Kidney epithelial cell (primary cell): ENCODE results near the gene PTPRU. TPM values are rescaled to one million over a fixed set of nuclear protein-coding genes. Genes with fewer than 3 reads are reported as not detected.

Experiments
- DNase-seq: peaks from one replicate; pipeline ENCODE4 v3.0.0-alpha.2; 2010; ENCODE audit warnings: low read depth
- H3K27me3 ChIP-seq: 2 replicates; pipeline ENCODE4 v1.6.0; 2011; ENCODE audit warnings: low read length; ENCODE audit not compliant: control insufficient read depth, insufficient read depth
- H3K36me3 ChIP-seq: 2 replicates; pipeline ENCODE4 v1.5.1; 2011; ENCODE audit warnings: low read length; ENCODE audit not compliant: control insufficient read depth, insufficient read depth
- H3K4me3 ChIP-seq: 2 replicates; pipeline ENCODE4 v1.5.1; 2011; ENCODE audit warnings: low read depth, mild to moderate bottlenecking, control low read depth, low read length
- CTCF ChIP-seq: IDR thresholded peaks from 2 replicates; pipeline ENCODE4 v1.5.1; 2011; ENCODE audit warnings: mild to moderate bottlenecking, moderate library complexity, low read length, control low read depth, inconsistent platforms; ENCODE audit not compliant: insufficient read depth, poor library complexity, severe bottlenecking
- total RNA-seq: library from RNA; depleted of rRNA; stranded (reverse); fragments of >200 nt; gene quantifications from 2 replicates; pipeline ENCODE4 v1.2.3, GENCODE V29; 2015

The PTPRU gene
- total RNA-seq, 1 donor from 2014 or later = 55.4 TPM

GRCh38 chr1:29272147-29272907 lies 36.0 kb downstream of the PTPRU start:
- Histone ChIP-seq H3K4me3 (no peak overlapping the region), H3K27me3 (no peaks in the 10 kb centered on the region), H3K36me3 (peaks cover 2% of the 10 kb centered on the region)
- no peak for DNase-seq
- TF ChIP-seq CTCF = no peak

GRCh38 chr1:29275435-29275834 lies 39.1 kb downstream of the PTPRU start:
- Histone ChIP-seq H3K4me3 (no peak overlapping the region), H3K27me3 (no peaks in the 10 kb centered on the region), H3K36me3 (peaks cover 2% of the 10 kb centered on the region)
- TF ChIP-seq CTCF = no peak
- DNase-seq = no peak

GRCh38 chr1:29278124-29278523 lies 41.8 kb downstream of the PTPRU start:
- H3K4me3 ChIP-seq = no peak overlapping the region
- no peak for TF ChIP-seq CTCF
- peaks cover 2% of the 10 kb centered on the region for H3K36me3 ChIP-seq
- DNase-seq = no peak
- no peaks in the 10 kb centered on the region for H3K27me3 ChIP-seq

- Histone ChIP-seq H3K27me3 (no peaks in the 10 kb centered on the region), H3K4me3 (no peak overlapping the region), H3K36me3 (peaks cover 2% of the 10 kb centered on the region)
- no peak for TF ChIP-seq CTCF
- DNase-seq = no peak
Observed at GRCh38 chr1:29279406-29279805, 43.1 kb downstream of the PTPRU start.

GRCh38 chr1:29279951-29280391 lies 43.6 kb downstream of the PTPRU start:
- H3K4me3 ChIP-seq = no peak overlapping the region
- peaks cover 2% of the 10 kb centered on the region for H3K36me3 ChIP-seq
- DNase-seq = no peak
- H3K27me3 ChIP-seq = no peaks in the 10 kb centered on the region
- no peak for TF ChIP-seq CTCF

GRCh38 chr1:29280409-29281131 lies 44.2 kb downstream of the PTPRU start:
- Histone ChIP-seq H3K27me3 (no peaks in the 10 kb centered on the region), H3K4me3 (no peak overlapping the region)

More at GRCh38 chr1:29280409-29281131, 44.2 kb downstream of the PTPRU start:
- no peak for TF ChIP-seq CTCF
- peaks cover under 1% of the 10 kb centered on the region for H3K36me3 ChIP-seq
- no peak for DNase-seq
